ENCODE data around the gene TMEM132C.

DNA sequence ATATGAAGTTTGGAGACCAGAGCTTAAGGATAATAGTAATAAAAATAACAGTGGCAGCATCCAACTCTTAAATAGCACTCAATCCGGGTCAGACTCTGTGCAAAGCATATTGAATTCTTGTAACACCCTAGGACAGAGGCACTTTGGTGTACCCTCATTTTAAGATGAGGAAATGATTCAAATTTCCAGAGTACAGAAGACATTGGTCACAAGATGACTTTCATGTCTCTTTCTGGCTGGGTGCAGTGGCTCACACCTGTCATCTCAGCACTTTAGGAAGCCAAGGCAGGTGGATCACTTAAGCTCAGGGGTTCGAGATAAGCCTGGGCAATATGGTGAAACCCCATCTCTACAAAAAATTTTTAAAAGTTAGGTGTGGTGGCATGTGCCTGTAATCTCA, 320.9 kb downstream of the TMEM132C start:
- no peak for TF ChIP-seq CTCF (IDR thresholded peaks at IDR 0.05)
- no peak for TF ChIP-seq POLR2A (IDR thresholded peaks at IDR 0.05)
- no peak for TF ChIP-seq POLR2AphosphoS5 (IDR thresholded peaks at IDR 0.05)
- TF ChIP-seq EP300 (IDR thresholded peaks at IDR 0.05) = no peak
